ENCODE results near the gene AMBN.
A peak's percentile ranks its signal among the peaks of the same experiment; 100 is the strongest.
"Not testable (repeated sequence)": the region's sequence is repeated elsewhere in the genome, so short reads cannot be mapped to it uniquely, and the experiment has no call there.

AMBN gene

GRCh38 chr4:70634482-70634881, 42.4 kb downstream of the AMBN start:
- no peaks in the 10 kb centered on the region for H3K4me1 ChIP-seq (ENCODE audit: control insufficient read depth, low read depth, low read length)
- no peaks in the 10 kb centered on the region for H3K27me3 ChIP-seq (ENCODE audit: insufficient read depth, low read length, poor library complexity)
- no peak overlapping the region for H3K18ac ChIP-seq (ENCODE audit: low read length)
- H3K79me1 ChIP-seq (ENCODE audit: low read length) = no peaks in the 10 kb centered on the region
- H2BK120ac ChIP-seq (ENCODE audit: low read depth, low read length) = no peak overlapping the region
- H4K8ac ChIP-seq (ENCODE audit: low read depth, low read length) = no peak overlapping the region
- H2BK15ac ChIP-seq (replicated peaks; ENCODE audit: low read depth) = no peak overlapping the region
- H3K79me2 ChIP-seq (ENCODE audit: control insufficient read depth, insufficient read depth, low read length) = no peaks in the 10 kb centered on the region
- no peak overlapping the region for H3K4me3 ChIP-seq (ENCODE audit: low read length)
- H3K4me2 ChIP-seq (ENCODE audit: low read length) = no peak overlapping the region
- H3K4ac ChIP-seq (ENCODE audit: low read depth, low read length) = no peak overlapping the region
- no peak overlapping the region for H2BK5ac ChIP-seq (ENCODE audit: low read length)
- DNase-seq = no peak
- H3K56ac ChIP-seq (ENCODE audit: low read length) = no peak overlapping the region
- H3K36me3 ChIP-seq (ENCODE audit: control insufficient read depth, insufficient read depth, low read length) = no peaks in the 10 kb centered on the region
- H2AK5ac ChIP-seq (ENCODE audit: low read length) = no peak overlapping the region
- no peak overlapping the region for H4K5ac ChIP-seq (ENCODE audit: low read length)
- H3K27ac ChIP-seq (ENCODE audit: low read depth, low read length) = no peak overlapping the region
- H3K9ac ChIP-seq (ENCODE audit: low read length) = no peak overlapping the region
- WGBS (ENCODE audit: extremely low coverage, insufficient coverage, low lambda C conversion rate) = no CpG with 5 or more reads among the region's 5 CpGs
- no peak overlapping the region for H3K23ac ChIP-seq (ENCODE audit: low read length)

DNA sequence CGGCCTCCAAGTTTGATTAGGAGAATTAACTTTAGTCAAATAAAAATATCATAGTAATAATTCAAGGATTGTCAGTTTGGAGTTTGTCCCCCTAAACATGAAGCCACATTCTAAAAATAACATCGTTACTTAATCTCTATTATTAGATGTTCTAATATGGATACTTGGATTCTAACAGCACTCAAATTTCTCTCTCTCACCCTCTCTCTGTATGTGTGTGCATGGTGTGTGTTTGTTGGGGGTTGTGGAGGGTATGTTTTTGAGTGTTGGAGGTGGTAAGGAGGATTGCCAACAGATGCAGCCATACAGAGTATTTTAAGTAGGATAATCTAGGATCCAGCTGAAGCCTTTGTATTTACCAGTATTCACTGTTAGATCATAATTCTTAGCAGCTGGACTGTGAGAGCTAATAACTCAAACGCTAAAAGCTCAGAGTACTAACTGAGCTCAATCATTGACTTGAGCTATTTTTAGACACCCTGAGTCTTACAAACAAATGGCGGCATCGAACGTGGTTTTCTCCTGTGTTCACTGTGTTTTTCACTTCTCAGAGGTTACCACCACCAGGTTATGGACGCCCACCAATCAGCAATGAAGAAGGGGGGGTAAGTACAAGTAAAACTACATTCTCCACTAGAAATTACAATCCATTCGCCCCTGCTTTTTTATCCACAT, 45.3 kb downstream of the AMBN start:
- no peaks in the 10 kb centered on the region for H3K4me1 ChIP-seq (ENCODE audit: control insufficient read depth, low read depth, low read length)
- no peak overlapping the region for H3K9ac ChIP-seq (ENCODE audit: low read length)
- no peak overlapping the region for H2BK5ac ChIP-seq (ENCODE audit: low read length)
- H3K79me1 ChIP-seq (ENCODE audit: low read length) = no peaks in the 10 kb centered on the region
- no CpG with 5 or more reads among the region's 8 CpGs for WGBS (ENCODE audit: extremely low coverage, insufficient coverage, low lambda C conversion rate)
- H3K18ac ChIP-seq (ENCODE audit: low read length) = no peak overlapping the region
- H3K27me3 ChIP-seq (ENCODE audit: insufficient read depth, low read length, poor library complexity) = no peaks in the 10 kb centered on the region
- no peak overlapping the region for H4K8ac ChIP-seq (ENCODE audit: low read depth, low read length)
- no peaks in the 10 kb centered on the region for H3K79me2 ChIP-seq (ENCODE audit: control insufficient read depth, insufficient read depth, low read length)
- no peak overlapping the region for H3K4me3 ChIP-seq (ENCODE audit: low read length)
- H2BK120ac ChIP-seq (ENCODE audit: low read depth, low read length) = no peak overlapping the region
- no peak overlapping the region for H2BK15ac ChIP-seq (replicated peaks; ENCODE audit: low read depth)
- H3K56ac ChIP-seq (ENCODE audit: low read length) = no peak overlapping the region
- no peaks in the 10 kb centered on the region for H3K36me3 ChIP-seq (ENCODE audit: control insufficient read depth, insufficient read depth, low read length)
- no peak overlapping the region for H3K23ac ChIP-seq (ENCODE audit: low read length)
- H2AK5ac ChIP-seq (ENCODE audit: low read length) = no peak overlapping the region
- H3K4ac ChIP-seq (ENCODE audit: low read depth, low read length) = no peak overlapping the region
- no peak for DNase-seq
- H3K27ac ChIP-seq (ENCODE audit: low read depth, low read length) = no peak overlapping the region
- H4K5ac ChIP-seq (ENCODE audit: low read length) = no peak overlapping the region
- no peak overlapping the region for H3K4me2 ChIP-seq (ENCODE audit: low read length)

GRCh38 chr4:70640192-70640591, 48.1 kb downstream of the AMBN start:
- Histone ChIP-seq H3K4ac (ENCODE audit: low read depth, low read length) (no peak overlapping the region), H2BK5ac (ENCODE audit: low read length) (no peak overlapping the region), H3K4me1 (ENCODE audit: control insufficient read depth, low read depth, low read length) (no peaks in the 10 kb centered on the region), H2AK5ac (ENCODE audit: low read length) (no peak overlapping the region), H3K18ac (ENCODE audit: low read length) (no peak overlapping the region), H2BK15ac (replicated peaks; ENCODE audit: low read depth) (no peak overlapping the region), H4K5ac (ENCODE audit: low read length) (no peak overlapping the region), H3K79me2 (ENCODE audit: control insufficient read depth, insufficient read depth, low read length) (no peaks in the 10 kb centered on the region), H4K8ac (ENCODE audit: low read depth, low read length) (no peak overlapping the region), H3K36me3 (ENCODE audit: control insufficient read depth, insufficient read depth, low read length) (no peaks in the 10 kb centered on the region), H3K79me1 (ENCODE audit: low read length) (no peaks in the 10 kb centered on the region), H2BK120ac (ENCODE audit: low read depth, low read length) (no peak overlapping the region), H3K56ac (ENCODE audit: low read length) (no peak overlapping the region), H3K23ac (ENCODE audit: low read length) (no peak overlapping the region), H3K27me3 (ENCODE audit: insufficient read depth, low read length, poor library complexity) (no peaks in the 10 kb centered on the region), H3K27ac (ENCODE audit: low read depth, low read length) (no peak overlapping the region), H3K9ac (ENCODE audit: low read length) (no peak overlapping the region), H3K4me3 (ENCODE audit: low read length) (no peak overlapping the region), H3K4me2 (ENCODE audit: low read length) (no peak overlapping the region)
- no peak for DNase-seq
- no CpG with 5 or more reads among the region's 2 CpGs for WGBS (ENCODE audit: extremely low coverage, insufficient coverage, low lambda C conversion rate)

- not testable (repeated sequence) for H3K36me3 ChIP-seq (ENCODE audit: control insufficient read depth, insufficient read depth, low read length); H3K4me3 ChIP-seq (ENCODE audit: low read length); H3K23ac ChIP-seq (ENCODE audit: low read length); H3K27me3 ChIP-seq (ENCODE audit: insufficient read depth, low read length, poor library complexity); H3K4ac ChIP-seq (ENCODE audit: low read depth, low read length); H3K79me1 ChIP-seq (ENCODE audit: low read length); H2BK15ac ChIP-seq (replicated peaks; ENCODE audit: low read depth); H2BK5ac ChIP-seq (ENCODE audit: low read length); H3K56ac ChIP-seq (ENCODE audit: low read length); H3K4me2 ChIP-seq (ENCODE audit: low read length); H3K79me2 ChIP-seq (ENCODE audit: control insufficient read depth, insufficient read depth, low read length); H3K18ac ChIP-seq (ENCODE audit: low read length); H2AK5ac ChIP-seq (ENCODE audit: low read length); H4K5ac ChIP-seq (ENCODE audit: low read length); H2BK120ac ChIP-seq (ENCODE audit: low read depth, low read length); H3K27ac ChIP-seq (ENCODE audit: low read depth, low read length); H4K8ac ChIP-seq (ENCODE audit: low read depth, low read length); H3K9ac ChIP-seq (ENCODE audit: low read length); DNase-seq; H3K4me1 ChIP-seq (ENCODE audit: control insufficient read depth, low read depth, low read length)
- no CpG with 5 or more reads among the region's 4 CpGs for WGBS (ENCODE audit: extremely low coverage, insufficient coverage, low lambda C conversion rate)
Measured at GRCh38 chr4:70650741-70651140, 58.7 kb downstream of the AMBN start.

GRCh38 chr4:70651864-70652506, 59.9 kb downstream of the AMBN start:
- Histone ChIP-seq H3K9ac (ENCODE audit: low read length) (no peak overlapping the region), H3K56ac (ENCODE audit: low read length) (no peak overlapping the region), H3K18ac (ENCODE audit: low read length) (no peak overlapping the region), H2BK120ac (ENCODE audit: low read depth, low read length) (no peak overlapping the region), H2AK5ac (ENCODE audit: low read length) (no peak overlapping the region), H4K8ac (ENCODE audit: low read depth, low read length) (no peak overlapping the region), H3K4me2 (ENCODE audit: low read length) (no peak overlapping the region), H2BK15ac (replicated peaks; ENCODE audit: low read depth) (no peak overlapping the region), H2BK5ac (ENCODE audit: low read length) (no peak overlapping the region), H3K36me3 (ENCODE audit: control insufficient read depth, insufficient read depth, low read length) (no peaks in the 10 kb centered on the region), H3K79me1 (ENCODE audit: low read length) (no peaks in the 10 kb centered on the region), H3K23ac (ENCODE audit: low read length) (no peak overlapping the region), H3K4ac (ENCODE audit: low read depth, low read length) (no peak overlapping the region), H3K27me3 (ENCODE audit: insufficient read depth, low read length, poor library complexity) (no peaks in the 10 kb centered on the region), H4K5ac (ENCODE audit: low read length) (no peak overlapping the region), H3K27ac (ENCODE audit: low read depth, low read length) (no peak overlapping the region), H3K79me2 (ENCODE audit: control insufficient read depth, insufficient read depth, low read length) (no peaks in the 10 kb centered on the region), H3K4me3 (ENCODE audit: low read length) (no peak overlapping the region), H3K4me1 (ENCODE audit: control insufficient read depth, low read depth, low read length) (no peaks in the 10 kb centered on the region)
- DNase-seq = peak; percentile 50
- WGBS (ENCODE audit: extremely low coverage, insufficient coverage, low lambda C conversion rate) = no CpG with 5 or more reads among the region's 4 CpGs

GRCh38 chr4:70654605-70655011, 62.6 kb downstream of the AMBN start:
- H3K9ac ChIP-seq (ENCODE audit: low read length) = no peak overlapping the region
- H3K27me3 ChIP-seq (ENCODE audit: insufficient read depth, low read length, poor library complexity) = no peaks in the 10 kb centered on the region
- no peak for DNase-seq
- no peaks in the 10 kb centered on the region for H3K4me1 ChIP-seq (ENCODE audit: control insufficient read depth, low read depth, low read length)
- H2BK15ac ChIP-seq (replicated peaks; ENCODE audit: low read depth) = no peak overlapping the region
- no CpG with 5 or more reads among the region's 5 CpGs for WGBS (ENCODE audit: extremely low coverage, insufficient coverage, low lambda C conversion rate)
- no peak overlapping the region for H2BK5ac ChIP-seq (ENCODE audit: low read length)
- no peak overlapping the region for H4K5ac ChIP-seq (ENCODE audit: low read length)
- H3K4me3 ChIP-seq (ENCODE audit: low read length) = no peak overlapping the region
- H3K36me3 ChIP-seq (ENCODE audit: control insufficient read depth, insufficient read depth, low read length) = no peaks in the 10 kb centered on the region
- no peak overlapping the region for H3K4me2 ChIP-seq (ENCODE audit: low read length)
- H2BK120ac ChIP-seq (ENCODE audit: low read depth, low read length) = no peak overlapping the region
- H2AK5ac ChIP-seq (ENCODE audit: low read length) = no peak overlapping the region
- H4K8ac ChIP-seq (ENCODE audit: low read depth, low read length) = no peak overlapping the region
- H3K23ac ChIP-seq (ENCODE audit: low read length) = no peak overlapping the region
- H3K18ac ChIP-seq (ENCODE audit: low read length) = no peak overlapping the region
- H3K56ac ChIP-seq (ENCODE audit: low read length) = no peak overlapping the region
- H3K27ac ChIP-seq (ENCODE audit: low read depth, low read length) = no peak overlapping the region
- H3K79me2 ChIP-seq (ENCODE audit: control insufficient read depth, insufficient read depth, low read length) = no peaks in the 10 kb centered on the region
- H3K79me1 ChIP-seq (ENCODE audit: low read length) = no peaks in the 10 kb centered on the region
- H3K4ac ChIP-seq (ENCODE audit: low read depth, low read length) = no peak overlapping the region
